ENCODE data around the gene PTPRU.

PTPRU gene

GRCh38 chr1:29279951-29280391 is 43.6 kb downstream of the PTPRU start:
- no peak for TF ChIP-seq CTCF (IDR thresholded peaks at IDR 0.05; ENCODE audit: control insufficient read depth, extremely low read depth, insufficient read depth)

DNA sequence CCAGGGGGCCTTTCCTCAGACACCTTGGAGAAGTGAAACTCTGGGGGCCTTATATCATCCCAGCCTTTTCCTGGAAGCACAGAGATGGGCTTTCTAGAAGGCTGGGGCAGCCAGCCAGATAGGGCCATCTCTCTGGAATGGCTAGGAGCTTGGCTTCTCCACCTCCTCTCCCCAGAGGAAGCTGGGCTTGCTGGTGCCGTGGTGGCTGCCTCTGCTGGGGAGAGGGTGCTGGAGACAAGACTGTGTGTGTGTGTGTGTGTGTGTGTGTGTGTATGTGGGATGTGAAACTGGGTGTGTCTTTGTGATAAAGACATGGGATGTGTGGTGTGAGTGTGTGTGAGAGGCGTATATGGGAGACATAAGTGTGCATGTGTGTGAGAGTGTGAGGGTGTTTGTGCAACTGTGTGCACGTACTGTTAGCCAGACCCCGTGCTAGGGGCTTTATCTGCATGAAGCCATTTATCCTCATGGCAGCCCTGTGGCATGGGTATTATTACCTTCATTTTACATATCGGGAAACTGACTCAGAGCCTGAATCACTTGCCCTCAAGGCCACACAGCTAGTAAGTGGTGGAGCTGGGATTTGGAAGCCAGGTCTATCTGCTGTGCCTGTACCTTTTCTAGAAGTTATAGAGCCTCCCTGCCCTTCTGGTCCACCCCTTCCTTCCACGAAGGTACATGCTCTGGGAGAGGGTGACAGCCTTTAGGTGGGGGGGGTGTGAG is 44.2 kb downstream of the PTPRU start:
- H3K4me3 ChIP-seq (ENCODE audit: low read depth, low read length) = no peak overlapping the region
- no peak for TF ChIP-seq CTCF (IDR thresholded peaks at IDR 0.05; ENCODE audit: control insufficient read depth, extremely low read depth, insufficient read depth)
- DNase-seq (ENCODE audit: low read depth) = no peak

More at GRCh38 chr1:29279951-29280391, 43.6 kb downstream of the PTPRU start:
- no peak for DNase-seq (ENCODE audit: low read depth)
- no peak overlapping the region for H3K4me3 ChIP-seq (ENCODE audit: low read depth, low read length)

DNA sequence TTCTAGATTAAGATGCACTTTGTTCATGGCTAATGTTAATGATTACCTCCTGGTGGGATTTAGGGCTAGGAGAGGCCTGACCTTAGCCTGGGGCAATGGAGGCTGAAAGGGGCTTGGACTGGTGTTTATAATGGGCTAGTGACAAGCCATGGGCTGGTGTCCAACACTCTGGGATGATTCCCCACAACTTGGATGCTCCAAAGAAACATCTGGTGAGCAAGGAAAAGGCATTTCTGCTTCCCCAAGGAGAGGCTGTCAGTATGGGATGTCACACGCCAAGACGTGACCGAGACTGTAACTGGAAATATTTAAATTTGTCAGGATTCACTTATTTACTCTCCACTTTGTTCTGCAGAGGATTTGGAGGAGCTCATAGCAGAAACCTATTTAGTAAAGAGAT is 45.2 kb downstream of the PTPRU start:
- H3K4me3 ChIP-seq (ENCODE audit: low read depth, low read length) = no peak overlapping the region
- TF ChIP-seq CTCF (IDR thresholded peaks at IDR 0.05; ENCODE audit: control insufficient read depth, extremely low read depth, insufficient read depth) = no peak
- no peak for DNase-seq (ENCODE audit: low read depth)

DNA sequence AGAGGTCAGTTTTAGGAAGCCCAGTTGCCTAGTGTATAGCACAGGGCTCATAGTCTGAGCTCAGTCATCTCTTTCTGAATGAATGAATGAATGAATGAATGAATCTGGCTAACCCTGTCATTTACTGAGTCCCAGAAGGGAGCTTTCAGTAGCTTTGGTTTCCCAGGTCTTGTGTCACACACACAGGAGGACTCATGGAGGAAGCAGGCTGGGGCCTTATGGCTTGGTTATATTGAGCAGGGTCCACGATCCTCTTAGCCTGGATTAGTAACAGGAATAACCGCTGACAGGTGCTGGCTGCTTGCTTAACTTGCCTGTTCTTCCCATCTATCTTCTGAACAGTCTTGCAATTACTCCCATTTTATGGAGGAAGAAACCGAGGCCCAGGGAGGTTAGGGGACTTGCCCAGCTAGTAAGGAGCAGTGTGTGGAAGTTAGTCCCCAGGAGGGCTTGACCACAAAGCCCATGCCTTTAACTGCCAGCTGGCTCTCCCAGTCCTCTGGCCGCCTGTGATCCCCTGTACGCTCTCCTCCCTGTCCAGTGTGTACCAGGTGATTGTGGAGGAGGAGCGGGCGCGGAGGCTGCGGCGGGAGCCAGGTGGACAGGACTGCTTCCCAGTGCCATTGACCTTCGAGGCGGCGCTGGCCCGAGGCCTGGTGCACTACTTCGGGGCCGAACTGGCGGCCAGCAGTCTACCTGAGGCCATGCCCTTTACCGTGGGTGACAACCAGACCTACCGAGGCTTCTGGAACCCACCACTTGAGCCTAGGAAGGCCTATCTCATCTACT is 46.0 kb downstream of the PTPRU start:
- H3K4me3 ChIP-seq (ENCODE audit: low read depth, low read length) = no peak overlapping the region
- TF ChIP-seq CTCF (IDR thresholded peaks at IDR 0.05; ENCODE audit: control insufficient read depth, extremely low read depth, insufficient read depth) = no peak
- no peak for DNase-seq (ENCODE audit: low read depth)

DNA sequence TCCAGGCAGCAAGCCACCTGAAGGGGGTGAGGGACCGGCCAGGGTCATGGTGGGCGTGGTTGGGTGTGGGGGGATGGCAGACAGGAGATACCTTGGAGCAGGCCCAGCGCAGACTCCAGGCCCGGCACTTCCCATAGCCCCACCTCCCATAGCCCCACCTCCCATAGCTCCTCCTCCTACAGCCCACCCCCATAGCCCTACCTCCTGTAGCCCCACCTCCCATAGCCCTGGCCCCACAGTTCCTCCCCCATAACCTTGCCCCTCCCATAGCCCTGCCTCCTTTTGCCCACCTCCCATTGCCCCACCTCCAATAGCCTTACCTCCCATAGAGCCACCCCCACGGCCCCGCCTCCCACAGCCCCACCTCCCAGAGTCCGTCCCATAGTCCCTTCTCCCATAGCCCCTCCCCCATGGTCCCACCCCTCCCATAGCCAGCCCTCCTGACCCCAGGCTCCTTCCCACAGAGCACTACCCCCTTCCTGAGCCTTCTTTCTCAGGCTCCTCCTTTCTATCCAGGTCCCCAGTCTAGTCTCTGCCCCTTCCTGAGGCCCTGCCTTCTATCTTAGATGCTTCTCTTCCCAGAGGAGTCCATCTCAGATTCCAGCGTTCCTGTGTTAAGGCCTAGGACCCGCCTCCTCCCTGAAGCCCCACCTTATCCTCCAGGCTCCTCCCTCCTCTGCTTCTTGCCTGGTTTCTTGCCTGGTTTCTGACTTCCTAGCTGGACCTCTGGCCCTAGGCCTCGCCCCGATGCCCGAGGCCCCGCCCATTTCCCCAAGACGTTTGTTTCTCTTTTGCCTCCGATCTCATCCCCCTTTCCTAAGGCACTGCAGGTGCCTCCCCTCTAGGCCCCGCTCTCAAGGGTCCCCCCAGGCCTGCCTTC is 46.8 kb downstream of the PTPRU start:
- peak; percentile 50 for DNase-seq (ENCODE audit: low read depth)
- H3K4me3 ChIP-seq (ENCODE audit: low read depth, low read length) = no peak overlapping the region
- no peak for TF ChIP-seq CTCF (IDR thresholded peaks at IDR 0.05; ENCODE audit: control insufficient read depth, extremely low read depth, insufficient read depth)

DNA sequence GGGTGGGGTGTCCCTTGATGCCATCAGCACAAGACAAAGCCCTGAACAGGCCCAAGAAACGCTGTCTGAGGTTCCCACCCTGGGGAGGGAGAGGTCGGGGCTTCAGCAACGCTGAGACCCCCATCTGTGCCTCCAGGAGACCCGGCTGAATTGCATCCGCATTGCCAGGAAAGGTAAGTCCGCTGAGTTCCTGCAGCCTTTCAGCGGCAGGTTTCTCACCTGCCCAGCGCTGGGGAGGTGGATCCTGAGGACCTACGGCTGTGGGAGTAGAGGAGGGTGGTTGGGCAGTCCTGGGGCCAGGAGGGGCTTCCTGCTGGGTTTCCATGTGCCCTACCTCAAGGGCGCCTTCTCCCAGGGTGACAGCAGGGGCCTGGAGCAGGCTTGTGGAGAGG is 47.5 kb downstream of the PTPRU start:
- no peak for DNase-seq (ENCODE audit: low read depth)
- no peak for TF ChIP-seq CTCF (IDR thresholded peaks at IDR 0.05; ENCODE audit: control insufficient read depth, extremely low read depth, insufficient read depth)
- H3K4me3 ChIP-seq (ENCODE audit: low read depth, low read length) = no peak overlapping the region
